NOMO-1 treated with dmso at 0.1 percent for 144 hours (cell line): ENCODE measurements around the gene ELF2.
"Not testable (repeated sequence)": the region's sequence is repeated elsewhere in the genome, so short reads cannot be mapped to it uniquely, and the experiment has no call there.

ENCODE experiments used
- DNase-seq: peaks from one replicate; lab custom pipeline; 2025; ENCODE audit not compliant: unreplicated experiment; lab: John Stamatoyannopoulos, UW

ELF2 gene

DNA sequence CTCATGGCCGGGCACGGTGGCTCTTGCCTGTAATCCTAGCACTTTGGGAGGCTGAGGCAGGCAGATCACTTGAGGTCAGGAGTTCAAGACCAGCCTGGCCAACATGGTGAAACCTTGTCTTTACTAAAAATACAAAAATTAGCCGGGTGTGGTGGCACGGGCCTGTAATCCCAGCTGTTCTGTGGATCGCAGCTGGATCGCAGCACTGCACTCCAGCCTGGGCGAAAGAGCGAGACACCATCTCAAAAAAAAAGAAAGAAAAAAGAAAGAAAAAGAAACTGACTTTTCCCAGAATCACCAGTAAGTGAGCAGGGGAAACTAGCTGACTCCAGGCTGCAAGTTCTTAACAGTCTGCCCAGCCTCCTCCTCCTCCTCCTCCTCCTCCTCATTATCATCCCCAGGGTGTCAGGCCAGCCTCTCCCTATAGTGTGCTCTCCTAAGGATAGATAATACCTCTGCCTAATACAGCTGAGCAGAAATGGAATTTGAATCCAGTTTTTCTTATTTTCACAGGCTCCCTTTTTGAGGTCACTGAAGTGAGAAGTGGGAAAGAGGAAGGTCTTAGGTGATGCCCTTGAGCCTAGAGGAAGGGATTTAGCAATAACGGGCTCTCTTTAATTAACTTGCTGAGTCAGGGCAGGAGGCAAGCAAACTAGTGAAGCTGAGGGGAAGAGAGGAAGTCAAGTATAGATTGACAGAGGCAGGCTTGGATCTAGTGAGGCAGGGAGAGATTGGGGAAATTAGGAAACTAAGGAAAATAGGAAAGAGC lies 11.8 kb upstream of the ELF2 start:
- peak; percentile 89 for DNase-seq

DNA sequence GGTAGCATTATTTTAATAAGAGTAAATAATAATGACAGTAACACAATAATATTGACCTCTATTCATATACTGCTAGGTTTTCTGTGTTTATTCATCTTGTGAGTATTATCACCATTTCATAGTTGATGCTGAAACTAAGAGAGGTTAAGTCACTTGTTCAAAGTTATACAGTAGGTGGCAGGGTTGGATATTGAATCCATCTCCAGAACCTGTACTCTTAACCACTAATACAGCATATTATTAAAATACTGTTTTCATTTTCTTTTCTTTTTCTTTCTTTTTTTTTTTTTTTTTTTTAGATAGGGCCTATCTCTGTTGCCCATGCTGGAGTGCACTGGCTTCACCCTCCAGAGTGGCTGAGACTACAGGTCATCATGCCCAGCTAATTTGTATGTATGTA lies 7.1 kb upstream of the ELF2 start:
- no peak for DNase-seq

DNA sequence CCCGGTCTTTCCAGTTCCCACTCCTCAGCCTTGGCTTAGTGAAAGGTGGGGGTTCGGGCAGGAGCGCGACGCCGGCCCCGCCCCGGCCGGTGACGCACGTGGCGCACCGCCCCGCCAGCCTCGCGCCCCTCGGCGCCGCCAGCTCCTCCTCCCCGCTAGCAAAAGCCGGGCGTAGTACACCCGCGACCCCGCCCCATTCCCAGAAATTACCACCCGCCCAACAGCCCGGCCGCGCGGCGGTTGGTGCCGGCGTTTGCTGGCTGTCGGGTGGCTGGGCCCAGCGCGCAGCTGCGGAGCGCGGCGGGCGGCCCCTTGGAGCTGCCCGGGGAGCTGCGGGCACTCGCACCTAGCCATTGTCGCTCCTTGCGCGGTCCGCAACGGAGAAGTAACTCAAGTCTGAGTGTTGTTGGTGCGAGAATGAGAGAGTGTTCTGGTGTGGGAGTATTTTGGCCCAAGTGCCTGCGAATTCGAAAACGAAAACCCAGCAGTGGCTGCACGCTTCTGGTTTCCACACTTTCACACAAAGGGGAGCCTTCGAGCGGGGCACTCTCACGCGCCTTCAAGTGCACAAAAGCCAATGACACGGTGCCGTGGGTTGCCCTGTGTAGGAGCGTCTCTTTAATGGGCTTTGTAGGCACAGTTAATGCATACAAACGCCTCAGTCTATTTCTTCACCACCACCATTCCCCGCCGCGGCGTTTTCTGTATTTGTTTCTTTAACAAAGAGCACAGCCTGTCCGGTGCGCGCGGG lies 1.0 kb upstream of the ELF2 start:
- DNase-seq, result peak; percentile 91

DNA sequence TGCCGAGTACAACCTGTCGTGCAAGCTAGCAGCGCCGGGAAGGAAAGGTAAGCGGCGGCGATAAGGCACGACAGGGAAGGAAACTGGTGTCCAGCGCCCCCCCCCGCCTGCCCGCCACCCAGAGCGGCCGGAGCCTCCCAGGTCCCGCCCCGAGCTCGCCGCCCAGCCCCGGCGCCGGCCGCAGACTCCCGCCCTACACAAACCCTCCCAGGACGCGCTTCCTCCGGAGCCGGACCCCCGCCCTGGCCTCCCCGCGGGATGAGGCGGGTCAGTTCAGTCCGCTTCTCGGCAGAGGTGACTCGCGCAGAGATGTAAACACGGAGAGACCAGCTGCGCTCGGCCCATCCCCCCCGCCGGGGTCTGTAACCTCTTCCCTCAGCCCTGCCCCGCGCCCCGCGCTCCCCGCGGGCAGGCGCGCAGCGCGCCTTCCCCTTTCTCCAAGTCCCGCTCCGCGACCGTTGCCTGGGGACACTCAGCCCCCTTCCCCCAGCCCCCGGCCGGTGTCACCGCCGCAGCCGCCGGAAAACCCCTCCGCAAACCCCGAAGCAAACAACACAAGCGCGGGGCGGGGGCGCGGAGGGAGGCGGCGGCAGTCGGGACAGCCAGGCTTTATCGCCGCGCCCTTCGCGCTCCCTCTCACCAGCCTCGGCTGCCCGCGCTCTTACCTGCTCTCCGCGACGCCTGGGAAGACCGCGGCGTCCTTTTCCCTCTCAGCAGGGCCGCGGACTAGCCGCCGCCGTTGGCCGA lies 543 bp downstream of the ELF2 start:
- peak; percentile 66 for DNase-seq

- no peak for DNase-seq
Observed at GRCh38 chr4:139175646-139176301, 1.2 kb downstream of the ELF2 start.

- no peak for DNase-seq
Observed at GRCh38 chr4:139171876-139172691, 4.9 kb downstream of the ELF2 start.

DNA sequence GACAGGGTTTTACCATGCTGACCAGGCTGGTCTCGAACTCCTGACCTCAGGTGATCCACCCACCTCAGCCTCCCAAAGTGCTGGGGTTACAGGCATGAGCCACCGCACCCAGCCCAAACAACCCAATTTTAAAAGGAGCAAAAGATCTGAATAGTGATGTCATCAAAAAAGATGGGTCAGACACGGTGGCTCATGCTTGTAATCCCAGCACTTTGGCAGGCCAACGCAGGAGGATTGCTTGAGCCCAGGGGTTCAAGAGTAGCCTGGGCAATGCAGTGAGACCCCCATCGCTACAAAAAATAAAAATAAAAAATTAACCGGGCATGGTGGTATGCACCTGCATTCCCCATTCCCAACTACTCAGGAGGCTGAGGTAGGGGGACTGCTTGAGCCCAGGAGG lies 6.1 kb downstream of the ELF2 start:
- DNase-seq, result no peak

GRCh38 chr4:139167774-139168444 lies 9.1 kb downstream of the ELF2 start:
- peak; percentile 65 for DNase-seq

DNA sequence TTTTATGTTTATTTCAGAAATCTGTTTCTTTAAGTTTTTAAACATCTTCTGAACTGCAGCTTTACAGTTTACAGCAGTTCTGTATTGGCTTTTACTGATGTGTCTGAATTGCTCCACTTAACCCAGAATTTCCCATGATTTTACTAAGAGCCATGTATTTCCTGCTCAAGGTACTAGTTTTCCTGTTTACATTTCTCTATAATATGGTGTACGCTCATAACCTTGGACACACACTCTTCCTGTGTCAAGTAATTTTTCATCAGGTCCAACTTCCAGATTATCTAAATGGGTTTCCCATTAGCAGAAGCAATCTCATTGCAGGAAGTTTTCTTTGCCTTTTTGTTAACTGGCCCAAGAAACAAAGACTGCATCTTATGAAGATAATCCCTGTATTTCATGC lies 12.3 kb downstream of the ELF2 start:
- no peak for DNase-seq

- no peak for DNase-seq
Observed at GRCh38 chr4:139163806-139164206, 13.2 kb downstream of the ELF2 start.

GRCh38 chr4:139157977-139158376 lies 19.0 kb downstream of the ELF2 start:
- DNase-seq, result not testable (repeated sequence)

GRCh38 chr4:139154952-139155557 lies 22.0 kb downstream of the ELF2 start:
- DNase-seq, result no peak

DNA sequence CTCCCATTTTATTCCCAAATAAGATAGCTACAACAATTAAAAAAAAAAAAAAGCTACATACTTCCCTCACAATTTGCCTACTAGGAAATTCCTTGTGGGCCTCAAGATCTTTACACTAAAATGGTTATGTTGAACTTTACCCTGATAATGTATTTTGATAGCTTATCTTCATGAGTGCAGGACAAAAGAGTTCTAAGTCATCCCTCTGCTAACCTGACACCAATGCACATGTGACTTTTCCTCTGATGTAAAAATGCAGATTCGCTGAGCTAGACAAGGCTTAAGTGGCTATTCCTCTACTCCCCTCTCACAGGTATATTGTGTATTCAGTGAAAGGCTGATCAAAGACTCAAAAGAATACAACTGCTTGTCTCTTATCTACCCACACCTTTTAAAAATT lies 22.5 kb downstream of the ELF2 start:
- DNase-seq, result no peak

DNA sequence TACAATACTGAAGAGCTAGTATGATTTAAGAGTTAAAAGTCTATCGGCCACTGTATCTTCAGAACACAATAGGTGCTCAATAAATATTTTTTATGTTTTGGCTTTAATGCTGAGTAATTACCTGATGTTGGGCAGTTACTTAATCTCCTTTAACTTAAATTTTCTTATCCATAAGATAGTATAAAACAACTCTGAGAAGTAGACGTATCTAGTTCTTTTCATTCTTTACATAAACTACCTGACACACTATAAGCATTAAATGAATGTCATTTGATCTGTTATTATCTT lies 22.9 kb downstream of the ELF2 start:
- no peak for DNase-seq

DNA sequence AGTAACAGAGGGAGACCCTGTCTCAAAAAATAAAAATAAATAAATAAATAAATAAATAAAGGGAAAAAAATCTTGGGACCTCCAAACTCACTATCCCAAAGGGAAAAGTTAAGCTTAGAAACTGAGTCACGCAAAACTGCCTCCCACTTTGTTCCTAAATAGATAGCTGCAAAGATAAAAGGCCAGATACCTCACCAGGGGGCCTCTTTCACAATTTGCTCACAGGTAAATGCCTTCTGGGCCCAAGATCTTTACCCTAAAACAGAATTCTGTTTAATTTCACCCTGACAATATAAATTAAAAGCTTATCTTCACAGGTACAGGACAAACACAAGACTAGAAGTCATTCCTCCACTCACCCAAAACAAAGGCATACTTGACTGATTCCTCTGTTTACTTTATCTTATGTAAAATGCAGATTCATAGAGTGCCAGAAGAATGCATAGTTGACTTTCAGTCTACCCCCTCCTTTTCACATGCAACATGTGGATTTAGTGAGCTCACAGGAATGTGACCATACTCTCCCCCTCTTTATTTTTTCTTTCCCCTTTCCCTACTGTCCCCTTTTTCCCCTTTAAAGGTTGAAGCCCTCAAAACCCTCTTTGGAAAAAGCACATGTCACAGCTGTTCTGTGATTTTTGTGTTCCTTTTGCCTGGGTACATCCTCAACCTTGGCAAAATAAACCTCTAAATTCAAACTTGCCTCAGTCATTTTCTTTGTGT lies 23.4 kb downstream of the ELF2 start:
- DNase-seq, result no peak

DNA sequence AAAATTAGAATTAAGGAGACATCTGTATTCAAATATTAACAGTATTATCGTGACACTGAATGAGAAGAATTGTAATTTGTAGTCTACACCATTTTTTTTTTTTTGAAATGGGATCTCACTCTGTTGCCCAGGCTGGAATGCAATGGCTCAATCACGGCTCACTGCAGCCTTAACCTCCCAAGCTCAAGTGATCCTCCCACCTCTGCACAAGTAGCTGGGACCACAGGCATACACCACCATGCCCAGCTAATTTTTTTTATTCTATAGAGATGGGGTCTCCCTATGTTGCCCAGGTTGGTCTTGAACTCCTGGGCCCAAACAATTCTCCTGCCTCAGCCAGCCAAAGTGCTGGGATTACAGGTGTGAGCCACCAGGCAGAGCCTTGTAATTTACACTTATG lies 24.8 kb downstream of the ELF2 start:
- DNase-seq, result no peak

GRCh38 chr4:139146926-139147629 lies 29.9 kb downstream of the ELF2 start:
- DNase-seq, result no peak

GRCh38 chr4:139145552-139145932 lies 31.5 kb downstream of the ELF2 start:
- DNase-seq, result no peak
